GM12878 (cell line): Measurements from ENCODE around the gene TSNAX.

ENCODE experiments used
- CHD2 ChIP-seq: IDR thresholded peaks from 2 replicates; pipeline ENCODE4 v1.6.1; 2011; ENCODE audit warnings: low read depth, low read length, improper control_type of control experiment, borderline replicate concordance
- EP300 ChIP-seq, 2 experiments: fragments of 150-350 bp in 1 of 2; IDR thresholded peaks; 2 replicates each; pipeline ENCODE4 v1.6.1; 2011 to 2012; ENCODE audit warnings: low read depth in 2 of 2, low read length in 2 of 2, borderline replicate concordance in 1 of 2, improper control_type of control experiment in 1 of 2, inconsistent platforms in 1 of 2; ENCODE audit not compliant: control insufficient read depth in 1 of 2
- LARP7 ChIP-seq: fragments of 450-650 bp; IDR thresholded peaks from 2 replicates; pipeline ENCODE4 v1.6.1; 2017; ENCODE audit warnings: mild to moderate bottlenecking
- MEF2A ChIP-seq: IDR thresholded peaks from 2 replicates; pipeline ENCODE4 v1.6.1; 2011; ENCODE audit warnings: low read depth, mild to moderate bottlenecking, low read length, moderate library complexity; ENCODE audit not compliant: insufficient read depth
- NFYB ChIP-seq: IDR thresholded peaks from 2 replicates; pipeline ENCODE4 v1.6.1; 2011; ENCODE audit warnings: low read depth, mild to moderate bottlenecking, low read length, improper control_type of control experiment, moderate library complexity; ENCODE audit not compliant: insufficient read depth
- TAF1 ChIP-seq: IDR thresholded peaks from 2 replicates; pipeline ENCODE4 v1.6.1; 2011; ENCODE audit warnings: mild to moderate bottlenecking, low read depth, low read length, borderline replicate concordance
- TF ChIP-seq, protein P1 (sequence below), 3 experiments: IDR thresholded peaks in 2 of 3; conservative IDR thresholded peaks in 1 of 3; 2 replicates each; pipeline ENCODE4 v1.5.1; 2011; ENCODE audit warnings: low read depth in 3 of 3, low read length in 3 of 3, mild to moderate bottlenecking in 3 of 3, control low read depth in 2 of 3, moderate library complexity in 2 of 3, inconsistent platforms in 1 of 3, mixed read lengths in 1 of 3; ENCODE audit not compliant: control insufficient read depth in 2 of 3, insufficient read depth in 1 of 3; ENCODE audit errors: extremely low read depth in 1 of 3

DNA sequence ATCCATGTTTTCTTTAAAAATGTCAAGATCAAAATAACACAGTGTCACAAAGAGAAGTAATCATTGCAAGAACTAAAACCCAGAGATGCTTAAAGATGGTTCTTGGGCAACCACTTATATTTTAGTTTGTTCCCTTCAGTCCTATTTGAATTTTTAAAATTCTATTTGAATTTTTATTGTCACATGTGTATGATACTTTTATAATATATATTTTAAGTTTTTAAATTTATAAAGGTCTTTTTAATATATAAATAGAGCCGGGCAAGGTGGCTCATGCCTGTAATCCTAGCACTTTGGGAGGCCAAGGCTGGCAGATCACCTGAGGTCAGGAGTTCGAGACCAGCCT, 75.8 kb downstream of the TSNAX start:
- TF ChIP-seq, protein P1, sequence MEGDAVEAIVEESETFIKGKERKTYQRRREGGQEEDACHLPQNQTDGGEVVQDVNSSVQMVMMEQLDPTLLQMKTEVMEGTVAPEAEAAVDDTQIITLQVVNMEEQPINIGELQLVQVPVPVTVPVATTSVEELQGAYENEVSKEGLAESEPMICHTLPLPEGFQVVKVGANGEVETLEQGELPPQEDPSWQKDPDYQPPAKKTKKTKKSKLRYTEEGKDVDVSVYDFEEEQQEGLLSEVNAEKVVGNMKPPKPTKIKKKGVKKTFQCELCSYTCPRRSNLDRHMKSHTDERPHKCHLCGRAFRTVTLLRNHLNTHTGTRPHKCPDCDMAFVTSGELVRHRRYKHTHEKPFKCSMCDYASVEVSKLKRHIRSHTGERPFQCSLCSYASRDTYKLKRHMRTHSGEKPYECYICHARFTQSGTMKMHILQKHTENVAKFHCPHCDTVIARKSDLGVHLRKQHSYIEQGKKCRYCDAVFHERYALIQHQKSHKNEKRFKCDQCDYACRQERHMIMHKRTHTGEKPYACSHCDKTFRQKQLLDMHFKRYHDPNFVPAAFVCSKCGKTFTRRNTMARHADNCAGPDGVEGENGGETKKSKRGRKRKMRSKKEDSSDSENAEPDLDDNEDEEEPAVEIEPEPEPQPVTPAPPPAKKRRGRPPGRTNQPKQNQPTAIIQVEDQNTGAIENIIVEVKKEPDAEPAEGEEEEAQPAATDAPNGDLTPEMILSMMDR (IDR thresholded peaks at IDR 0.05 in 2 of 3, conservative IDR thresholded peaks at IDR 0.05 in 1 of 3; ENCODE audit: control insufficient read depth in 2 of 3, extremely low read depth in 1 of 3, insufficient read depth in 1 of 3, low read depth in 3 of 3, low read length in 3 of 3): no peak
- TF ChIP-seq TAF1 (no peak), MEF2A (no peak), LARP7 (no peak), EP300 (IDR thresholded peaks at IDR 0.05; ENCODE audit: borderline replicate concordance in 1 of 2, control insufficient read depth in 1 of 2, low read depth in 2 of 2, low read length in 2 of 2) (no peak), NFYB (no peak), CHD2 (no peak)
